ENCODE data around the gene NHS. TPM values are rescaled to one million over a fixed set of nuclear protein-coding genes. Genes with fewer than 3 reads are reported as not detected.

The NHS gene
- total and polyA plus RNA-seq, 2 of the 13 experiments (the other 11 are each of a cell fraction or from before 2014, with no cell fraction given), result 0.02 TPM; not detected in 1

- FAIRE-seq (no peak), ATAC-seq (no peak), DNase-seq (ENCODE audit: low spot score) (no peak)
- no TSS peak for BruUV-seq (replicated peaks)
- no peak overlapping the region for H3K4me3 ChIP-seq (replicated peaks in 1 of 3; ENCODE audit: insufficient read depth in 1 of 3, low read depth in 2 of 3, low read length in 3 of 3)
- H3K4me2 ChIP-seq (ENCODE audit: low read depth, low read length), result no peak overlapping the region
- CTCF ChIA-PET (ENCODE audit: low intra/inter-chr PET ratio, low total read pairs), result no interaction called here
- TF ChIP-seq HNF4A (CRISPR knock-in tag; IDR thresholded peaks at IDR 0.05) (no peak), ZBTB21 (CRISPR knock-in tag; IDR thresholded peaks at IDR 0.05) (no peak), NRL (CRISPR knock-in tag; IDR thresholded peaks at IDR 0.05; ENCODE audit: borderline replicate concordance) (no peak), ZNF263 (CRISPR knock-in tag; IDR thresholded peaks at IDR 0.05) (no peak), ZNF317 (CRISPR knock-in tag; IDR thresholded peaks at IDR 0.05) (no peak)
- no peaks in the 10 kb centered on the region for H3K9me3 ChIP-seq (ENCODE audit: low read length)
- no peak overlapping the region for H2AFZ ChIP-seq (ENCODE audit: low read length)
- WGBS (ENCODE audit: low lambda C conversion rate), result 31% methylated on average over 3 of the region's 3 CpGs
- no peaks in the 10 kb centered on the region for H3K4me1 ChIP-seq (ENCODE audit: insufficient read depth, low read length)
- H3K27ac ChIP-seq (ENCODE audit: extremely low read length, insufficient read depth, low read length), result no peak overlapping the region
- H3K79me2 ChIP-seq (ENCODE audit: insufficient read depth, low read length), result no peaks in the 10 kb centered on the region
- H3K9ac ChIP-seq (ENCODE audit: insufficient read depth, low read depth, low read length), result no peak overlapping the region
- H3K36me3 ChIP-seq (replicated peaks in 1 of 2; ENCODE audit: control insufficient read depth in 1 of 2, insufficient read depth in 2 of 2, low read length in 2 of 2), result no peaks in the 10 kb centered on the region
- H4K20me1 ChIP-seq (ENCODE audit: insufficient read depth, low read length), result no peaks in the 10 kb centered on the region
- in situ Hi-C loops (cut with HindIII; ENCODE audit: extremely low pct_ligation_motif_present, low pct_unique_long_range_greater_than_20kb), result no loop called here
- POLR2A ChIA-PET, result no interaction called here
- intact Hi-C loops (cut with micrococcal nuclease; ENCODE audit: unreplicated experiment), result no loop called here
- H3K27me3 ChIP-seq (ENCODE audit: control insufficient read depth in 1 of 2, insufficient read depth in 2 of 2, low read length in 2 of 2), result no peaks in the 10 kb centered on the region
Measured at GRCh38 chrX:17632942-17633341, 257.9 kb downstream of the NHS start.

GRCh38 chrX:17633546-17633945, 258.5 kb downstream of the NHS start:
- in situ Hi-C loops (cut with HindIII; ENCODE audit: extremely low pct_ligation_motif_present, low pct_unique_long_range_greater_than_20kb), result no loop called here
- no peak for ATAC-seq
- ChIA-PET POLR2A (no interaction called here), CTCF (ENCODE audit: low intra/inter-chr PET ratio, low total read pairs) (no interaction called here)
- Histone ChIP-seq H4K20me1 (ENCODE audit: insufficient read depth, low read length) (no peaks in the 10 kb centered on the region), H3K79me2 (ENCODE audit: insufficient read depth, low read length) (no peaks in the 10 kb centered on the region), H3K4me2 (ENCODE audit: low read depth, low read length) (no peak overlapping the region), H3K27ac (ENCODE audit: extremely low read length, insufficient read depth, low read length) (no peak overlapping the region), H3K9ac (ENCODE audit: insufficient read depth, low read depth, low read length) (no peak overlapping the region), H3K4me3 (replicated peaks in 1 of 3; ENCODE audit: insufficient read depth in 1 of 3, low read depth in 2 of 3, low read length in 3 of 3) (no peak overlapping the region), H2AFZ (ENCODE audit: low read length) (no peak overlapping the region), H3K27me3 (ENCODE audit: control insufficient read depth in 1 of 2, insufficient read depth in 2 of 2, low read length in 2 of 2) (no peaks in the 10 kb centered on the region), H3K9me3 (ENCODE audit: low read length) (no peaks in the 10 kb centered on the region), H3K36me3 (replicated peaks in 1 of 2; ENCODE audit: control insufficient read depth in 1 of 2, insufficient read depth in 2 of 2, low read length in 2 of 2) (no peaks in the 10 kb centered on the region), H3K4me1 (ENCODE audit: insufficient read depth, low read length) (no peaks in the 10 kb centered on the region)
- intact Hi-C loops (cut with micrococcal nuclease; ENCODE audit: unreplicated experiment), result no loop called here
- no TSS peak for BruUV-seq (replicated peaks)
- 89% methylated on average over 2 of the region's 2 CpGs for WGBS (ENCODE audit: low lambda C conversion rate)
- TF ChIP-seq YY1 (IDR thresholded peaks at IDR 0.05; ENCODE audit: insufficient read depth, insufficient replicate concordance, low read depth, low read length) (no peak), DMTF1 (CRISPR knock-in tag; IDR thresholded peaks at IDR 0.05) (no peak), PHF8 (CRISPR knock-in tag; IDR thresholded peaks at IDR 0.05) (no peak), ZNF775 (CRISPR knock-in tag; IDR thresholded peaks at IDR 0.05; ENCODE audit: borderline replicate concordance) (no peak)
- FAIRE-seq, result no peak
- DNase-seq (ENCODE audit: low spot score), result no peak
